ENCODE data around the gene DAND5. TPM values are rescaled to one million over a fixed set of nuclear protein-coding genes. Genes with fewer than 3 reads are reported as not detected.

The DAND5 gene
- total and polyA plus RNA-seq, 2 of the 13 experiments (the other 11 are each of a cell fraction or from before 2014, with no cell fraction given), result 0.04 TPM; not detected in 1

DNA sequence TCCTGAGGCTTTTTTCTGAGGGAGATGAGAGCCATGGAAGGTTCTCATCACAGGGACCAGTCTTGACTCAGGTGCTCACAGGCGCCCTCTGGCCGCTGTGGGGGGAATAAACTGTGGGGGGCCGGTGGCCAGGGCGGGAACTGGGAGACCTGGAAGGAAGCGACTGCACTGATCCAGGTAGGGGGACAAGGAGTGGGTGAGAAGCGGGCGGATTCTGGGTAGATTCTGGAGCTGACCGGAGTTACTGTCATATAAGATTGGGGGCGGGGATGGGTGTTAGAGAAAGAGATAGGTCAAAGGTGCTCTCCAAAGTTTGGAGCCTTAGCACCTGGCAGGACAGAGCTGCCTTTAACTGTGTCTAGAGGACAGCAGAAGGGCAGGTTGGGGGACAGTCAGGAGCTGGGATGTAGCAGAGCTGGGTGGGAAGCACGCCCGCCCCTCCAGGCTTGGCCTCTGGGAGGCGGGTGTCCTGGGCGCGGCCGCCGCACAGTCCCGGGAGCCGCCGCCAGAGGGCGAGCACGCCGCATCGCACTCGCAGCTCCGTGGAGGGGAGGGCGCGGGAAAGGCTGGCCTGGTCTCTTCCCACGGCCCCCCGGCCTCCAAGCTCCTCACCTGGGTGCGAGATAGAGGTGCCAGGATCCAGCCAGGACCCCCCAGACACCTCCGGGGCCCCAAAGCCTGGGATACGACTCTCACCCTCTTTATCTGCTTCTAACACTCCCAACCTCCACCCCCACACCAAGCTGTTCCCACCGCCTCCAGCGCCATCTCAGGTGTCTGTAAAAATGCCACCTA, 4.2 kb upstream of the DAND5 start (continued):
- TF ChIP-seq, protein P1, sequence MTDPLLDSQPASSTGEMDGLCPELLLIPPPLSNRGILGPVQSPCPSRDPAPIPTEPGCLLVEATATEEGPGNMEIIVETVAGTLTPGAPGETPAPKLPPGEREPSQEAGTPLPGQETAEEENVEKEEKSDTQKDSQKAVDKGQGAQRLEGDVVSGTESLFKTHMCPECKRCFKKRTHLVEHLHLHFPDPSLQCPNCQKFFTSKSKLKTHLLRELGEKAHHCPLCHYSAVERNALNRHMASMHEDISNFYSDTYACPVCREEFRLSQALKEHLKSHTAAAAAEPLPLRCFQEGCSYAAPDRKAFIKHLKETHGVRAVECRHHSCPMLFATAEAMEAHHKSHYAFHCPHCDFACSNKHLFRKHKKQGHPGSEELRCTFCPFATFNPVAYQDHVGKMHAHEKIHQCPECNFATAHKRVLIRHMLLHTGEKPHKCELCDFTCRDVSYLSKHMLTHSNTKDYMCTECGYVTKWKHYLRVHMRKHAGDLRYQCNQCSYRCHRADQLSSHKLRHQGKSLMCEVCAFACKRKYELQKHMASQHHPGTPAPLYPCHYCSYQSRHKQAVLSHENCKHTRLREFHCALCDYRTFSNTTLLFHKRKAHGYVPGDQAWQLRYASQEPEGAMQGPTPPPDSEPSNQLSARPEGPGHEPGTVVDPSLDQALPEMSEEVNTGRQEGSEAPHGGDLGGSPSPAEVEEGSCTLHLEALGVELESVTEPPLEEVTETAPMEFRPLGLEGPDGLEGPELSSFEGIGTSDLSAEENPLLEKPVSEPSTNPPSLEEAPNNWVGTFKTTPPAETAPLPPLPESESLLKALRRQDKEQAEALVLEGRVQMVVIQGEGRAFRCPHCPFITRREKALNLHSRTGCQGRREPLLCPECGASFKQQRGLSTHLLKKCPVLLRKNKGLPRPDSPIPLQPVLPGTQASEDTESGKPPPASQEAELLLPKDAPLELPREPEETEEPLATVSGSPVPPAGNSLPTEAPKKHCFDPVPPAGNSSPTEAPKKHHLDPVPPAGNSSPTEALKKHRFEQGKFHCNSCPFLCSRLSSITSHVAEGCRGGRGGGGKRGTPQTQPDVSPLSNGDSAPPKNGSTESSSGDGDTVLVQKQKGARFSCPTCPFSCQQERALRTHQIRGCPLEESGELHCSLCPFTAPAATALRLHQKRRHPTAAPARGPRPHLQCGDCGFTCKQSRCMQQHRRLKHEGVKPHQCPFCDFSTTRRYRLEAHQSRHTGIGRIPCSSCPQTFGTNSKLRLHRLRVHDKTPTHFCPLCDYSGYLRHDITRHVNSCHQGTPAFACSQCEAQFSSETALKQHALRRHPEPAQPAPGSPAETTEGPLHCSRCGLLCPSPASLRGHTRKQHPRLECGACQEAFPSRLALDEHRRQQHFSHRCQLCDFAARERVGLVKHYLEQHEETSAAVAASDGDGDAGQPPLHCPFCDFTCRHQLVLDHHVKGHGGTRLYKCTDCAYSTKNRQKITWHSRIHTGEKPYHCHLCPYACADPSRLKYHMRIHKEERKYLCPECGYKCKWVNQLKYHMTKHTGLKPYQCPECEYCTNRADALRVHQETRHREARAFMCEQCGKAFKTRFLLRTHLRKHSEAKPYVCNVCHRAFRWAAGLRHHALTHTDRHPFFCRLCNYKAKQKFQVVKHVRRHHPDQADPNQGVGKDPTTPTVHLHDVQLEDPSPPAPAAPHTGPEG (CRISPR knock-in tag; IDR thresholded peaks at IDR 0.05), result no peak
- TF ChIP-seq, protein P2, sequence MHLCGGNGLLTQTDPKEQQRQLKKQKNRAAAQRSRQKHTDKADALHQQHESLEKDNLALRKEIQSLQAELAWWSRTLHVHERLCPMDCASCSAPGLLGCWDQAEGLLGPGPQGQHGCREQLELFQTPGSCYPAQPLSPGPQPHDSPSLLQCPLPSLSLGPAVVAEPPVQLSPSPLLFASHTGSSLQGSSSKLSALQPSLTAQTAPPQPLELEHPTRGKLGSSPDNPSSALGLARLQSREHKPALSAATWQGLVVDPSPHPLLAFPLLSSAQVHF (CRISPR knock-in tag; IDR thresholded peaks at IDR 0.05), result no peak
- TF ChIP-seq ZNF605 (CRISPR knock-in tag; IDR thresholded peaks at IDR 0.05), result peak; percentile 92; the same call in 1 of the 2 replicates
- no peak for TF ChIP-seq KAT8 (CRISPR knock-in tag; IDR thresholded peaks at IDR 0.05)
- TF ChIP-seq ZNF563 (CRISPR knock-in tag; IDR thresholded peaks at IDR 0.05), result peak; percentile 31; the same call in 1 of the 2 replicates
- TF ChIP-seq, protein P3, sequence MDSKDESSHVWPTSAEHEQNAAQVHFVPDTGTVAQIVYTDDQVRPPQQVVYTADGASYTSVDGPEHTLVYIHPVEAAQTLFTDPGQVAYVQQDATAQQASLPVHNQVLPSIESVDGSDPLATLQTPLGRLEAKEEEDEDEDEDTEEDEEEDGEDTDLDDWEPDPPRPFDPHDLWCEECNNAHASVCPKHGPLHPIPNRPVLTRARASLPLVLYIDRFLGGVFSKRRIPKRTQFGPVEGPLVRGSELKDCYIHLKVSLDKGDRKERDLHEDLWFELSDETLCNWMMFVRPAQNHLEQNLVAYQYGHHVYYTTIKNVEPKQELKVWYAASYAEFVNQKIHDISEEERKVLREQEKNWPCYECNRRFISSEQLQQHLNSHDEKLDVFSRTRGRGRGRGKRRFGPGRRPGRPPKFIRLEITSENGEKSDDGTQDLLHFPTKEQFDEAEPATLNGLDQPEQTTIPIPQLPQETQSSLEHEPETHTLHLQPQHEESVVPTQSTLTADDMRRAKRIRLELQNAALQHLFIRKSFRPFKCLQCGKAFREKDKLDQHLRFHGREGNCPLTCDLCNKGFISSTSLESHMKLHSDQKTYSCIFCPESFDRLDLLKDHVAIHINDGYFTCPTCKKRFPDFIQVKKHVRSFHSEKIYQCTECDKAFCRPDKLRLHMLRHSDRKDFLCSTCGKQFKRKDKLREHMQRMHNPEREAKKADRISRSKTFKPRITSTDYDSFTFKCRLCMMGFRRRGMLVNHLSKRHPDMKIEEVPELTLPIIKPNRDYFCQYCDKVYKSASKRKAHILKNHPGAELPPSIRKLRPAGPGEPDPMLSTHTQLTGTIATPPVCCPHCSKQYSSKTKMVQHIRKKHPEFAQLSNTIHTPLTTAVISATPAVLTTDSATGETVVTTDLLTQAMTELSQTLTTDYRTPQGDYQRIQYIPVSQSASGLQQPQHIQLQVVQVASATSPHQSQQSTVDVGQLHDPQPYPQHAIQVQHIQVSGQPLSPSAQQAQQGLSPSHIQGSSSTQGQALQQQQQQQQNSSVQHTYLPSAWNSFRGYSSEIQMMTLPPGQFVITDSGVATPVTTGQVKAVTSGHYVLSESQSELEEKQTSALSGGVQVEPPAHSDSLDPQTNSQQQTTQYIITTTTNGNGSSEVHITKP (CRISPR knock-in tag; IDR thresholded peaks at IDR 0.05; ENCODE audit: low read depth), result no peak
- TF ChIP-seq POLR2G (IDR thresholded peaks at IDR 0.05; ENCODE audit: low read depth, low read length), result 0 out of 2 replicates have a peak, but pooled peaks have one; percentile 30
- TF ChIP-seq, protein P4, sequence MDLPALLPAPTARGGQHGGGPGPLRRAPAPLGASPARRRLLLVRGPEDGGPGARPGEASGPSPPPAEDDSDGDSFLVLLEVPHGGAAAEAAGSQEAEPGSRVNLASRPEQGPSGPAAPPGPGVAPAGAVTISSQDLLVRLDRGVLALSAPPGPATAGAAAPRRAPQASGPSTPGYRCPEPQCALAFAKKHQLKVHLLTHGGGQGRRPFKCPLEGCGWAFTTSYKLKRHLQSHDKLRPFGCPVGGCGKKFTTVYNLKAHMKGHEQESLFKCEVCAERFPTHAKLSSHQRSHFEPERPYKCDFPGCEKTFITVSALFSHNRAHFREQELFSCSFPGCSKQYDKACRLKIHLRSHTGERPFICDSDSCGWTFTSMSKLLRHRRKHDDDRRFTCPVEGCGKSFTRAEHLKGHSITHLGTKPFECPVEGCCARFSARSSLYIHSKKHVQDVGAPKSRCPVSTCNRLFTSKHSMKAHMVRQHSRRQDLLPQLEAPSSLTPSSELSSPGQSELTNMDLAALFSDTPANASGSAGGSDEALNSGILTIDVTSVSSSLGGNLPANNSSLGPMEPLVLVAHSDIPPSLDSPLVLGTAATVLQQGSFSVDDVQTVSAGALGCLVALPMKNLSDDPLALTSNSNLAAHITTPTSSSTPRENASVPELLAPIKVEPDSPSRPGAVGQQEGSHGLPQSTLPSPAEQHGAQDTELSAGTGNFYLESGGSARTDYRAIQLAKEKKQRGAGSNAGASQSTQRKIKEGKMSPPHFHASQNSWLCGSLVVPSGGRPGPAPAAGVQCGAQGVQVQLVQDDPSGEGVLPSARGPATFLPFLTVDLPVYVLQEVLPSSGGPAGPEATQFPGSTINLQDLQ (CRISPR knock-in tag; IDR thresholded peaks at IDR 0.05), result 0 out of 2 replicates have a peak, but pooled peaks have one; percentile 72
- TF ChIP-seq, protein P5, sequence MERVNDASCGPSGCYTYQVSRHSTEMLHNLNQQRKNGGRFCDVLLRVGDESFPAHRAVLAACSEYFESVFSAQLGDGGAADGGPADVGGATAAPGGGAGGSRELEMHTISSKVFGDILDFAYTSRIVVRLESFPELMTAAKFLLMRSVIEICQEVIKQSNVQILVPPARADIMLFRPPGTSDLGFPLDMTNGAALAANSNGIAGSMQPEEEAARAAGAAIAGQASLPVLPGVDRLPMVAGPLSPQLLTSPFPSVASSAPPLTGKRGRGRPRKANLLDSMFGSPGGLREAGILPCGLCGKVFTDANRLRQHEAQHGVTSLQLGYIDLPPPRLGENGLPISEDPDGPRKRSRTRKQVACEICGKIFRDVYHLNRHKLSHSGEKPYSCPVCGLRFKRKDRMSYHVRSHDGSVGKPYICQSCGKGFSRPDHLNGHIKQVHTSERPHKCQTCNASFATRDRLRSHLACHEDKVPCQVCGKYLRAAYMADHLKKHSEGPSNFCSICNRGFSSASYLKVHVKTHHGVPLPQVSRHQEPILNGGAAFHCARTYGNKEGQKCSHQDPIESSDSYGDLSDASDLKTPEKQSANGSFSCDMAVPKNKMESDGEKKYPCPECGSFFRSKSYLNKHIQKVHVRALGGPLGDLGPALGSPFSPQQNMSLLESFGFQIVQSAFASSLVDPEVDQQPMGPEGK (CRISPR knock-in tag; IDR thresholded peaks at IDR 0.05), result peak; percentile 95
- 0 out of 2 replicates have a peak, but pooled peaks have one; percentile 35 for TF ChIP-seq KLF12 (CRISPR knock-in tag; IDR thresholded peaks at IDR 0.05; ENCODE audit: borderline replicate concordance)
- peak; percentile 82; the same call in 1 of the 2 replicates for TF ChIP-seq ZNF768 (CRISPR knock-in tag; IDR thresholded peaks at IDR 0.05)

All from HepG2 (cell line).